BE2C (cell line): ENCODE measurements around the gene KCTD21.

Experiments used
- DNase-seq: peaks from one replicate; pipeline ENCODE4 v3.0.0-alpha.2; 2020
- H3K27me3 ChIP-seq: fragments of 250-450 bp; sonication (Bioruptor Pico); 2 replicates; pipeline ENCODE4 v1.5.1; 2020; ENCODE audit warnings: mild to moderate bottlenecking
- H3K36me3 ChIP-seq: fragments of 250-450 bp; sonication (Bioruptor Pico); 2 replicates; pipeline ENCODE4 v1.5.1; 2020; ENCODE audit warnings: mild to moderate bottlenecking
- H3K4me1 ChIP-seq: fragments of 250-450 bp; sonication (Bioruptor Pico); 2 replicates; pipeline ENCODE4 v1.5.1; 2020
- H3K4me3 ChIP-seq: 2 replicates; pipeline ENCODE4 v1.5.1; 2011; ENCODE audit warnings: low read depth, low read length
- H3K9me3 ChIP-seq: fragments of 250-450 bp; sonication (Bioruptor Pico); 2 replicates; pipeline ENCODE4 v1.5.1; 2020
- CTCF ChIP-seq: IDR thresholded peaks from 2 replicates; pipeline ENCODE4 v1.5.1; 2012; ENCODE audit warnings: mild to moderate bottlenecking, low read depth, low read length

The KCTD21 gene

GRCh38 chr11:78209478-78209877 is 21.1 kb upstream of the KCTD21 start:
- TF ChIP-seq CTCF: no peak
- H3K4me1 ChIP-seq: peaks cover 5% of the 10 kb centered on the region
- no peaks in the 10 kb centered on the region for H3K27me3 ChIP-seq
- no peak for DNase-seq
- no peaks in the 10 kb centered on the region for H3K9me3 ChIP-seq
- no peak overlapping the region for H3K4me3 ChIP-seq
- H3K36me3 ChIP-seq: peaks cover 27% of the 10 kb centered on the region

- Histone ChIP-seq H3K36me3 (peaks cover 22% of the 10 kb centered on the region), H3K27me3 (no peaks in the 10 kb centered on the region), H3K9me3 (no peaks in the 10 kb centered on the region), H3K4me3 (no peak overlapping the region), H3K4me1 (peaks cover 5% of the 10 kb centered on the region)
- TF ChIP-seq CTCF: no peak
- DNase-seq: no peak
Observed at GRCh38 chr11:78208257-78209165, 20.1 kb upstream of the KCTD21 start.

- Histone ChIP-seq H3K27me3 (no peaks in the 10 kb centered on the region), H3K9me3 (no peaks in the 10 kb centered on the region), H3K36me3 (peaks cover 19% of the 10 kb centered on the region; the same call in 1 of the 2 replicates), H3K4me3 (no peak overlapping the region), H3K4me1 (peaks cover 5% of the 10 kb centered on the region)
- DNase-seq: no peak
- TF ChIP-seq CTCF: no peak
Observed at GRCh38 chr11:78207532-78208256, 19.3 kb upstream of the KCTD21 start.

- no peak for TF ChIP-seq CTCF
- peaks cover 5% of the 10 kb centered on the region for H3K4me1 ChIP-seq
- H3K4me3 ChIP-seq: no peak overlapping the region
- no peaks in the 10 kb centered on the region for H3K27me3 ChIP-seq
- H3K36me3 ChIP-seq: peaks cover 13% of the 10 kb centered on the region; the same call in 1 of the 2 replicates
- no peaks in the 10 kb centered on the region for H3K9me3 ChIP-seq
- no peak for DNase-seq
Observed at GRCh38 chr11:78205691-78206090, 17.3 kb upstream of the KCTD21 start.

GRCh38 chr11:78205256-78205655 is 16.8 kb upstream of the KCTD21 start:
- H3K27me3 ChIP-seq: no peaks in the 10 kb centered on the region
- H3K4me1 ChIP-seq: peaks cover 5% of the 10 kb centered on the region
- DNase-seq: no peak
- H3K4me3 ChIP-seq: no peak overlapping the region
- no peak for TF ChIP-seq CTCF
- peaks cover 9% of the 10 kb centered on the region; the same call in 1 of the 2 replicates for H3K36me3 ChIP-seq
- no peaks in the 10 kb centered on the region for H3K9me3 ChIP-seq

- DNase-seq: no peak
- no peaks in the 10 kb centered on the region for H3K9me3 ChIP-seq
- H3K4me3 ChIP-seq: no peak overlapping the region
- H3K27me3 ChIP-seq: no peaks in the 10 kb centered on the region
- peaks cover 3% of the 10 kb centered on the region; the same call in 1 of the 2 replicates for H3K36me3 ChIP-seq
- TF ChIP-seq CTCF: no peak
- peaks cover 5% of the 10 kb centered on the region for H3K4me1 ChIP-seq
Observed at GRCh38 chr11:78203184-78203583, 14.8 kb upstream of the KCTD21 start.
